ENCODE data around the gene WDR33. TPM values are rescaled to one million over a fixed set of nuclear protein-coding genes. Genes with fewer than 3 reads are reported as not detected.

WDR33 gene
- total and polyA plus RNA-seq, 2 experiments from 2014 or later = 40.3 to 44.4 TPM

DNA sequence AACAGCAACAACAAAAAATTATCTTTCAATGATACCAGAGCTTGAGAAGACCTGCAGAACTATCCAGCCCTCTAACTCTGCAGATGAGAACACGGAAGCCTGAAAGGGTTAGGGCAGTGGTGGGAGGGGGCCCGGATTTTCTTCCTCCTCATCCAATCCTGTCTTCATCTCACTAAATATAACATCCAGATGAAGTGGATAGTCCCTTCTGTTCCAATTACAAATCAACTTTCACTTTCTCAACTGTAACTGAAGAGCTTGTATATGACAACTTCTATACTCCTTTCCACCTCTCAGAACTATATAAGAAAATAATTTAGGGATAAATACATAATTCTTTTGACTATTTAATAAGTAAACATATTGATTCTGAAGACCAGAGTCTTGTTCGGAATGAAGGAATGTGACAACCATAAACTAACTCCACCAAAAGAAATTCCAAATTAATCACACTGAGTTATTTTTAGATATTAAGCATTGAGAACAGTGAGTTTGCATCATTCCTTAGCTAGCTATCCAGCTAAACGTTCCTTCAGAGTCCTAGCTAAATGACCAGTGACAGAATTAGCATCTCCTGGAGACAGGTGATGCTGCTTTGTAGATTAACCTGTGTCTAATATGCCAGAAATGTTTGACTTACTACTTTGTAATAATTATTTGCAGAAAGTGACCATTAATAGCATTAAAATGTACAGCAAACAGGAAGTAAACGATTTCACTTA lies 77.0 kb downstream of the WDR33 start:
- Histone ChIP-seq H3K27me3 (no peaks in the 10 kb centered on the region), H3K4me1 (ENCODE audit: low read depth) (peaks cover 29% of the 10 kb centered on the region), H3K9me3 (ENCODE audit: low read depth) (no peaks in the 10 kb centered on the region), H3K4me3 (no peak overlapping the region), H3K36me3 (no peaks in the 10 kb centered on the region), H3K27ac (peak overlapping the region; percentile 78)
- DNase-seq (ENCODE audit: low read depth in 1 of 2, low spot score in 1 of 2) = peak; percentile 18 to 28
- TF ChIP-seq, protein P1, sequence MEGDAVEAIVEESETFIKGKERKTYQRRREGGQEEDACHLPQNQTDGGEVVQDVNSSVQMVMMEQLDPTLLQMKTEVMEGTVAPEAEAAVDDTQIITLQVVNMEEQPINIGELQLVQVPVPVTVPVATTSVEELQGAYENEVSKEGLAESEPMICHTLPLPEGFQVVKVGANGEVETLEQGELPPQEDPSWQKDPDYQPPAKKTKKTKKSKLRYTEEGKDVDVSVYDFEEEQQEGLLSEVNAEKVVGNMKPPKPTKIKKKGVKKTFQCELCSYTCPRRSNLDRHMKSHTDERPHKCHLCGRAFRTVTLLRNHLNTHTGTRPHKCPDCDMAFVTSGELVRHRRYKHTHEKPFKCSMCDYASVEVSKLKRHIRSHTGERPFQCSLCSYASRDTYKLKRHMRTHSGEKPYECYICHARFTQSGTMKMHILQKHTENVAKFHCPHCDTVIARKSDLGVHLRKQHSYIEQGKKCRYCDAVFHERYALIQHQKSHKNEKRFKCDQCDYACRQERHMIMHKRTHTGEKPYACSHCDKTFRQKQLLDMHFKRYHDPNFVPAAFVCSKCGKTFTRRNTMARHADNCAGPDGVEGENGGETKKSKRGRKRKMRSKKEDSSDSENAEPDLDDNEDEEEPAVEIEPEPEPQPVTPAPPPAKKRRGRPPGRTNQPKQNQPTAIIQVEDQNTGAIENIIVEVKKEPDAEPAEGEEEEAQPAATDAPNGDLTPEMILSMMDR (IDR thresholded peaks at IDR 0.05; ENCODE audit: low read depth, low read length) = no peak

DNA sequence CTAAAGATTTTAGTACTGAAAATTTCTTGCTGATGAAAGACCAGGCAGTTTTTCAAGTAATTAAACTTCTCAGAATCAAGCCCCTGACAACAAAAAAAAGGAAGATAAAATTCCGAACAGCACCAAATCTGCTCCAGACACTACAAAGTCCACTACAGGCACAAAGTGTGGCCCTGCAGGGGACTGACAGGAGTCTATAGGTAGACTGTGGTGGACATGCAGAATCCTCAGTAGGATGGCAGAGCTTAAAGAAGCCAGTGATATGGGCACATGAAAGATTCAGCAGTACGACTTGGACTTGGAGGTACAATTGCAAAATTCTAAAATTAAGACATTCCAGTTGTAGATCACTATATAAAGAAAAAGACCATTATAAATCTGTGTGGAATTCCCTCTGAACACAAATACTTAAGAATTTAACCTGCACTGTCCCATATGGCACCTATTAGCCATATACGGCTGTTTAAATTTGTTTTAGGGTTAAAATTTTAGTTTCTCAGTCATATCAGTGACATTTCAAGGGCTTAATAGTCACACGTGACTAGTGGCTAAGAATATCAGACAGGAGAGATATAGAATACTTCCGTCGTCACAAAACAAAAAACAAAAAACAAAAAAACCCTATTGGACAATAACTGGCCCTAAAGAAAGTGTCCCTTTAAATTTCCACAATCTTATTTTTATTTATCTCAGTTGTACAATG lies 77.7 kb downstream of the WDR33 start:
- no peak overlapping the region for H3K4me3 ChIP-seq
- peak overlapping the region; percentile 78 for H3K27ac ChIP-seq
- H3K4me1 ChIP-seq (ENCODE audit: low read depth) = peaks cover 33% of the 10 kb centered on the region
- no peaks in the 10 kb centered on the region for H3K27me3 ChIP-seq
- DNase-seq (ENCODE audit: low read depth in 1 of 2, low spot score in 1 of 2) = no peak
- TF ChIP-seq, protein P1 (IDR thresholded peaks at IDR 0.05; ENCODE audit: low read depth, low read length) = no peak
- no peaks in the 10 kb centered on the region for H3K9me3 ChIP-seq (ENCODE audit: low read depth)
- no peaks in the 10 kb centered on the region for H3K36me3 ChIP-seq

DNA sequence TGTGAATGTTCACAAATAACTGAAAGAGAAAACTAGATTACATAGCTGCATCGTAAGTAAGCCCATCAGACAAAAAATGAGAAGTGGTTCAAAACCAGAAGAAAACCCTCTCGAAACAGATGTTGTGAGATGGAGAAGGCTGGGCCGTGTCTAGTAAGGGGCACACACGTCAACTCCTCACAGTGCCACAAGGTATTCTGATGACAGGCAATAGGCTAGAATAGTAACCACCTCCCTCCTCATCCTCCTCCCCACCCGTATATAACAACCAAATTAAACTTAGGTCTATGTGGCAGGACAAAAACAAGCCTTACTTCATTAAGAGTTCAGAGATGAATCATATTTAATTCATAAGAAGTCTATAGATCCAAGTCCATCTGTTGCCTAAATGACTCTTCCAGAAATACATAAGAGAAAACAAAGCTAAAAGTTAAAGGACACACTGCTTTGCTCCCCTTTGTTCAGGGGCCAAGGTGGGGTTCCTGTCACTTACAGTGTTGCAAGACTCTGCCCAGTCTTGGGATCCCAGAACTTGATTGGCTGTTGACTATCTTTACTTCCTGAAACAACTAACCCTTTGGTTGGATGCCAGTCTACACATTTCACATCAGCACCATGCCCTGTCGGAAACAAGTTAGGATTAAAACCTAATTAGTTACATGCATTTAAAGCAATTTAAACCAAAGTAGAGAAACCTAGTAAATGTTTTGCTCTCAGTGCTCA lies 84.7 kb downstream of the WDR33 start:
- Histone ChIP-seq H3K9me3 (ENCODE audit: low read depth) (no peaks in the 10 kb centered on the region), H3K36me3 (no peaks in the 10 kb centered on the region)

DNA sequence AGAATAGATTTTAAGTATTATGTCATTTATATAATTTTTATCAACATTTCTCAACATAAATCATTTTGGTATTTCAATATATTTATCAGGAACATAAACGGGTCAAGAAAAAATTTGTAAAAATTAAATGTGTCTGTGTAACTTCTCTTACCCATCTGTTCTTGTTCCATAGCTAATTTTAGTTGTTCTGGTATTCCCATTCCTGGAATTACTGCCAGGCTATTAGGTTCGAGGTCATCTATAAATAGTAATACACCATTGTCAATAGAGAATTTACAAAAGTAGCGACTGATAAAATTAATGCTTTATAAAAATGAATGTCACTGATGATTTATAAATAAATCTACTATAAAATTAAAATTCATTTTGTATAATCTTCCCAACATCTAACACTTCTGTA lies 88.2 kb downstream of the WDR33 start:
- H3K27me3 ChIP-seq = no peaks in the 10 kb centered on the region
- TF ChIP-seq, protein P1 (IDR thresholded peaks at IDR 0.05; ENCODE audit: low read depth, low read length) = no peak
- peaks cover 9% of the 10 kb centered on the region for H3K36me3 ChIP-seq

More for the DNA sequence above, 84.7 kb downstream of the WDR33 start:
- Histone ChIP-seq H3K4me3 (no peak overlapping the region), H3K4me1 (ENCODE audit: low read depth) (peaks cover 27% of the 10 kb centered on the region), H3K27me3 (no peaks in the 10 kb centered on the region), H3K27ac (no peak overlapping the region)
- no peak for DNase-seq (ENCODE audit: low read depth in 1 of 2, low spot score in 1 of 2)
- TF ChIP-seq, protein P1 (IDR thresholded peaks at IDR 0.05; ENCODE audit: low read depth, low read length) = no peak

DNA sequence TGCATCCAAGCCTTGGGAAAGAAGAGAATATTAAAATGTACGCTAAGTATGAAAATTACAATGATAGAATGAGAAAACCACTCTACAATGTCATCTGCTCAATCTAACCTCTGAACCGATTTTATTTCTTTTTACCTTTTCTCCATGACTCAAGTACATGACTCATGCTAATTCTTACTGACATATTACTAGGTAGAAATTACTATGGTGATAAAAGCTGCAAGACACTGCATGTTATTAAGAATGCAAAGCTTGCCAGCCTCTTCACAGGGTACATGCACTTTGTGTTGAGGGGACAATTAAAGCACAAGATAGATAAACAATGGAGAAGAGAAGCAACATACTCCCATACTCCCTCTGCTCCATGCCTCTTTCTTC lies 89.0 kb downstream of the WDR33 start:
- H3K27ac ChIP-seq = peak overlapping the region; percentile 52
- peaks cover 17% of the 10 kb centered on the region for H3K4me1 ChIP-seq (ENCODE audit: low read depth)
- DNase-seq (ENCODE audit: low read depth in 1 of 2, low spot score in 1 of 2) = no peak
- TF ChIP-seq, protein P1 (IDR thresholded peaks at IDR 0.05; ENCODE audit: low read depth, low read length) = no peak
- no peaks in the 10 kb centered on the region for H3K9me3 ChIP-seq (ENCODE audit: low read depth)
- H3K36me3 ChIP-seq = peaks cover 9% of the 10 kb centered on the region
- H3K27me3 ChIP-seq = no peaks in the 10 kb centered on the region
- no peak overlapping the region for H3K4me3 ChIP-seq

More for the DNA sequence above, 88.2 kb downstream of the WDR33 start:
- no peak overlapping the region for H3K4me3 ChIP-seq
- no peak for DNase-seq (ENCODE audit: low read depth in 1 of 2, low spot score in 1 of 2)
- no peak overlapping the region for H3K27ac ChIP-seq
- no peaks in the 10 kb centered on the region for H3K9me3 ChIP-seq (ENCODE audit: low read depth)
- H3K4me1 ChIP-seq (ENCODE audit: low read depth) = peaks cover 17% of the 10 kb centered on the region
